Measurements from ENCODE around the gene HMX2. TPM values are rescaled to one million over a fixed set of nuclear protein-coding genes. Genes with fewer than 3 reads are reported as not detected.
"Not testable (repeated sequence)": the region's sequence is repeated elsewhere in the genome, so short reads cannot be mapped to it uniquely, and the experiment has no call there.

The HMX2 gene
- total RNA-seq, 4 donors from 2014 or later, result not detected

GRCh38 chr10:123170961-123171360 is 23.0 kb downstream of the HMX2 start:
- Histone ChIP-seq H3K27ac (no peak overlapping the region), H3K27me3 (no peaks in the 10 kb centered on the region), H3K36me3 (peaks cover 14% of the 10 kb centered on the region), H3K4me3 (no peak overlapping the region), H3K4me1 (no peaks in the 10 kb centered on the region), H3K9me3 (no peaks in the 10 kb centered on the region)
- TF ChIP-seq POLR2A (IDR thresholded peaks at IDR 0.05) (no peak), CTCF (IDR thresholded peaks at IDR 0.05) (no peak), POLR2AphosphoS5 (IDR thresholded peaks at IDR 0.05) (no peak), EP300 (IDR thresholded peaks at IDR 0.05) (no peak)
- DNase-seq (ENCODE audit: low spot score in 2 of 2), result no peak
- 95% methylated on average over 4 of the region's 4 CpGs for WGBS

GRCh38 chr10:123171616-123172015 is 23.7 kb downstream of the HMX2 start:
- peaks cover 12% of the 10 kb centered on the region for H3K36me3 ChIP-seq
- 97% methylated on average over 10 of the region's 10 CpGs for WGBS

GRCh38 chr10:123175389-123176387 is 27.8 kb downstream of the HMX2 start:
- Histone ChIP-seq H3K27ac (no peak overlapping the region), H3K36me3 (no peaks in the 10 kb centered on the region), H3K4me1 (no peaks in the 10 kb centered on the region), H3K27me3 (no peaks in the 10 kb centered on the region), H3K9me3 (no peaks in the 10 kb centered on the region), H3K4me3 (no peak overlapping the region)
- no peak for TF ChIP-seq POLR2AphosphoS5 (IDR thresholded peaks at IDR 0.05)
- no peak for TF ChIP-seq EP300 (IDR thresholded peaks at IDR 0.05)
- no peak for TF ChIP-seq POLR2A (IDR thresholded peaks at IDR 0.05)
- no peak for TF ChIP-seq CTCF (IDR thresholded peaks at IDR 0.05)
- WGBS, result 80% methylated on average over 9 of the region's 9 CpGs
- no peak for DNase-seq (ENCODE audit: low spot score in 2 of 2)

More at GRCh38 chr10:123171616-123172015, 23.7 kb downstream of the HMX2 start:
- not testable (repeated sequence) for H3K4me3 ChIP-seq; H3K4me1 ChIP-seq; H3K27me3 ChIP-seq; H3K9me3 ChIP-seq; DNase-seq (ENCODE audit: low spot score in 2 of 2); H3K27ac ChIP-seq

- 97% methylated on average over 4 of the region's 4 CpGs for WGBS
- not testable (repeated sequence) for H3K4me3 ChIP-seq; DNase-seq (ENCODE audit: low spot score in 2 of 2); H3K27me3 ChIP-seq; H3K4me1 ChIP-seq; H3K36me3 ChIP-seq; H3K9me3 ChIP-seq; H3K27ac ChIP-seq
These were observed 30.5 kb downstream of the HMX2 start for GRCh38 chr10:123178390-123178789.

GRCh38 chr10:123180101-123181090 is 32.5 kb downstream of the HMX2 start:
- H3K27ac ChIP-seq, result no peak overlapping the region
- no peaks in the 10 kb centered on the region for H3K4me1 ChIP-seq
- 82% methylated on average over 7 of the region's 7 CpGs for WGBS
- H3K27me3 ChIP-seq, result no peaks in the 10 kb centered on the region
- H3K9me3 ChIP-seq, result peaks cover 13% of the 10 kb centered on the region
- no peak overlapping the region for H3K4me3 ChIP-seq
- no peaks in the 10 kb centered on the region for H3K36me3 ChIP-seq
- TF ChIP-seq CTCF (IDR thresholded peaks at IDR 0.05) (no peak), EP300 (IDR thresholded peaks at IDR 0.05) (no peak), POLR2AphosphoS5 (IDR thresholded peaks at IDR 0.05) (no peak), POLR2A (IDR thresholded peaks at IDR 0.05) (no peak)
- DNase-seq (ENCODE audit: low spot score in 2 of 2), result no peak

GRCh38 chr10:123183724-123184123 is 35.8 kb downstream of the HMX2 start:
- Histone ChIP-seq H3K27me3 (no peaks in the 10 kb centered on the region), H3K4me1 (no peaks in the 10 kb centered on the region), H3K9me3 (peaks cover 13% of the 10 kb centered on the region), H3K36me3 (no peaks in the 10 kb centered on the region), H3K27ac (no peak overlapping the region), H3K4me3 (no peak overlapping the region)
- DNase-seq (ENCODE audit: low spot score in 2 of 2), result no peak
- 95% methylated on average over 2 of the region's 2 CpGs for WGBS
- TF ChIP-seq EP300 (IDR thresholded peaks at IDR 0.05) (no peak), POLR2A (IDR thresholded peaks at IDR 0.05) (no peak), POLR2AphosphoS5 (IDR thresholded peaks at IDR 0.05) (no peak), CTCF (IDR thresholded peaks at IDR 0.05) (no peak)

All from suprapubic skin (tissue), 4 donors.